ENCODE data around the gene GABBR1. TPM values are rescaled to one million over a fixed set of nuclear protein-coding genes. Genes with fewer than 3 reads are reported as not detected.
A peak's percentile ranks its signal among the peaks of the same experiment; 100 is the strongest.

GABBR1 gene
- total RNA-seq, 1 donor from 2014 or later, result 99.3 TPM

Small RNA genes lying within 50 kb of the gene (small RNA-seq; reads per million reads assigned to genes)
- 0.78 reads per million, percentile 67 among the genes with 10 or more reads in this experiment for gene SNORD32B (ENCODE audit: low replicate concordance)
- gene SUMO2P1 (ENCODE audit: low replicate concordance), result not detected
- gene TMEM183AP1 (ENCODE audit: low replicate concordance), result not detected

Other genes starting within 250 kb of the GABBR1 start
- not detected for gene OR12D2, start 237.6 kb downstream of the GABBR1 start, total RNA-seq
- not detected for gene OR12D1, start 218.3 kb downstream of the GABBR1 start, total RNA-seq
- not detected for gene OR10C1, start 193.9 kb downstream of the GABBR1 start, total RNA-seq
- gene OR11A1, start 176.1 kb downstream of the GABBR1 start, total RNA-seq, result not detected
- not detected for gene OR2H1, start 176.0 kb downstream of the GABBR1 start, total RNA-seq
- not detected for gene MAS1L, start 145.2 kb downstream of the GABBR1 start, total RNA-seq
- gene UBD, start 73.5 kb downstream of the GABBR1 start, total RNA-seq, result 0.25 TPM
- gene OR2H2, start 48.1 kb downstream of the GABBR1 start, total RNA-seq, result not detected
- 0.25 TPM for gene MOG, start 23.9 kb upstream of the GABBR1 start, total RNA-seq
- not detected for gene ZFP57, start 48.0 kb upstream of the GABBR1 start, total RNA-seq
- gene HLA-F, start 90.3 kb upstream of the GABBR1 start, total RNA-seq, result 1.5 TPM
- gene HLA-G, start 194.6 kb upstream of the GABBR1 start, total RNA-seq, result not detected

Data from temporal lobe (tissue), 2 donors.